ENCODE data around the gene CHDH.

Gene CHDH

GRCh38 chr3:53849916-53850315, 3.7 kb upstream of the CHDH start:
- DNase-seq (ENCODE audit: low read depth), result no peak

GRCh38 chr3:53846851-53847155, 584 bp upstream of the CHDH start:
- no peak for DNase-seq (ENCODE audit: low read depth)

- DNase-seq (ENCODE audit: low read depth), result no peak
These were observed 412 bp downstream of the CHDH start for GRCh38 chr3:53845881-53846133.

- no peak for DNase-seq (ENCODE audit: low read depth)
These were observed 927 bp downstream of the CHDH start for GRCh38 chr3:53845103-53845880.

GRCh38 chr3:53844262-53845102, 1.7 kb downstream of the CHDH start:
- DNase-seq (ENCODE audit: low read depth), result no peak

- DNase-seq (ENCODE audit: low read depth), result no peak
These were observed 2.7 kb downstream of the CHDH start for GRCh38 chr3:53843195-53844177.

GRCh38 chr3:53842436-53843194, 3.6 kb downstream of the CHDH start:
- no peak for DNase-seq (ENCODE audit: low read depth)

- DNase-seq (ENCODE audit: low read depth), result no peak
These were observed 4.9 kb downstream of the CHDH start for GRCh38 chr3:53841296-53841695.

GRCh38 chr3:53837331-53837730, 8.9 kb downstream of the CHDH start:
- no peak for DNase-seq (ENCODE audit: low read depth)

GRCh38 chr3:53836084-53836872, 9.9 kb downstream of the CHDH start:
- DNase-seq (ENCODE audit: low read depth), result no peak

- DNase-seq (ENCODE audit: low read depth), result no peak
These were observed 11.0 kb downstream of the CHDH start for GRCh38 chr3:53835257-53835656.

- DNase-seq (ENCODE audit: low read depth), result no peak
These were observed 11.7 kb downstream of the CHDH start for GRCh38 chr3:53834429-53835095.

GRCh38 chr3:53833700-53834099, 12.5 kb downstream of the CHDH start:
- DNase-seq (ENCODE audit: low read depth), result no peak

GRCh38 chr3:53833053-53833645, 13.1 kb downstream of the CHDH start:
- no peak for DNase-seq (ENCODE audit: low read depth)

- no peak for DNase-seq (ENCODE audit: low read depth)
These were observed 15.3 kb downstream of the CHDH start for GRCh38 chr3:53830944-53831343.

- DNase-seq (ENCODE audit: low read depth), result no peak
These were observed 16.6 kb downstream of the CHDH start for GRCh38 chr3:53829605-53830004.

GRCh38 chr3:53828581-53828980, 17.6 kb downstream of the CHDH start:
- DNase-seq (ENCODE audit: low read depth), result no peak

- DNase-seq (ENCODE audit: low read depth), result no peak
These were observed 20.2 kb downstream of the CHDH start for GRCh38 chr3:53826048-53826447.

- DNase-seq (ENCODE audit: low read depth), result no peak
These were observed 21.4 kb downstream of the CHDH start for GRCh38 chr3:53824795-53825194.
